Keratinocyte (primary cell): ENCODE results near the gene STX18. TPM values are rescaled to one million over a fixed set of nuclear protein-coding genes. Genes with fewer than 3 reads are reported as not detected.

Source experiments
- DNase-seq: peaks from one replicate; pipeline ENCODE4 v3.0.0-alpha.2; 2011; ENCODE audit warnings: low read depth, missing footprints, low spot score
- FAIRE-seq: peaks from 2 replicates; lab custom pipeline; 2011; peaks lifted over from hg19 to GRCh38; lab: Jason Lieb, UNC
- H2AFZ ChIP-seq: 2 replicates; pipeline ENCODE4 v1.6.0; 2012; ENCODE audit warnings: low read length, control low read depth, inconsistent platforms; ENCODE audit not compliant: control insufficient read depth
- H3K27ac ChIP-seq: 2 replicates; pipeline ENCODE4 v1.5.1; 2011; ENCODE audit warnings: low read length; ENCODE audit not compliant: control insufficient read depth, insufficient read depth
- H3K27me3 ChIP-seq: 3 replicates; pipeline ENCODE4 v1.6.0; 2011; ENCODE audit warnings: low read length; ENCODE audit not compliant: control insufficient read depth, insufficient read depth; ENCODE audit errors: extremely low read depth
- H3K36me3 ChIP-seq, 2 experiments: 2 replicates in 1 of 2; 3 replicates in 1 of 2; pipeline ENCODE4 v1.5.1; 2011; ENCODE audit warnings: low read length in 2 of 2, mild to moderate bottlenecking in 1 of 2; ENCODE audit not compliant: control insufficient read depth in 2 of 2, insufficient read depth in 2 of 2; ENCODE audit errors: extremely low read depth in 1 of 2
- H3K4me1 ChIP-seq: 3 replicates; pipeline ENCODE4 v1.5.1; 2011; ENCODE audit warnings: low read length; ENCODE audit not compliant: control insufficient read depth, insufficient read depth; ENCODE audit errors: extremely low read depth
- H3K4me2 ChIP-seq: 3 replicates; pipeline ENCODE4 v1.6.0; 2011; ENCODE audit warnings: low read depth, low read length; ENCODE audit not compliant: control insufficient read depth, insufficient read depth; ENCODE audit errors: extremely low read depth
- H3K4me3 ChIP-seq, 3 experiments: fragments of 200-600 bp in 1 of 3; sonication (generic) in 1 of 3; 2 replicates in 2 of 3; 3 replicates in 1 of 3; pipeline ENCODE4 v1.5.1; 2011 to 2016; ENCODE audit warnings: low read length in 3 of 3, mild to moderate bottlenecking in 3 of 3, control low read depth in 2 of 3, inconsistent platforms in 1 of 3, low read depth in 1 of 3, mixed read lengths in 1 of 3, mixed run types in 1 of 3, moderate library complexity in 1 of 3; ENCODE audit not compliant: control insufficient read depth in 2 of 3, insufficient read depth in 2 of 3; ENCODE audit errors: extremely low read depth in 1 of 3
- H3K79me2 ChIP-seq: 2 replicates; pipeline ENCODE4 v1.6.0; 2012; ENCODE audit warnings: low read length; ENCODE audit not compliant: control insufficient read depth, insufficient read depth
- H3K9ac ChIP-seq: 3 replicates; pipeline ENCODE4 v1.6.0; 2011; ENCODE audit warnings: low read length; ENCODE audit not compliant: control insufficient read depth, insufficient read depth; ENCODE audit errors: extremely low read depth
- H3K9me1 ChIP-seq: 3 replicates; pipeline ENCODE4 v1.6.0; 2011; ENCODE audit warnings: low read length; ENCODE audit not compliant: control insufficient read depth, insufficient read depth; ENCODE audit errors: extremely low read depth
- H3K9me3 ChIP-seq: 2 replicates; pipeline ENCODE4 v1.5.1; 2012; ENCODE audit warnings: low read depth, low read length; ENCODE audit not compliant: control insufficient read depth
- H4K20me1 ChIP-seq: 3 replicates; pipeline ENCODE4 v1.6.0; 2011; ENCODE audit warnings: low read length; ENCODE audit not compliant: control insufficient read depth, insufficient read depth; ENCODE audit errors: extremely low read depth
- EZH2 ChIP-seq: IDR thresholded peaks from one replicate; pipeline ENCODE4 v1.6.1; 2012; ENCODE audit warnings: inconsistent platforms, mild to moderate bottlenecking, low read length, moderate library complexity
- dilution Hi-C: fragments of 300-500 bp; cut with MboI; formaldehyde crosslinking; loops from one replicate; pipeline ENCODE4 v1.7.0; 2020; ENCODE audit warnings: low sequenced_read_pairs; ENCODE audit not compliant: extremely low pct_ligation_motif_present
- polyA plus RNA-seq, 5 experiments: library from polyadenylated mRNA; depleted of rRNA in 3 of 5; stranded (reverse) in 3 of 5; stranded (forward) in 1 of 5; unstranded in 1 of 5; fragments of >200 nt; gene quantifications; 1 replicate in 1 of 5; 2 replicates in 3 of 5; 3 replicates in 1 of 5; pipeline versions ENCODE4 v1.2.1 to v1.2.3, GENCODE V29; 2011 to 2012; ENCODE audit warnings: missing spikeins in 2 of 5, low read depth in 1 of 5, low replicate concordance in 1 of 5
- TF ChIP-seq, protein P1 (sequence below), 3 experiments: IDR thresholded peaks in 1 of 3; conservative IDR thresholded peaks in 1 of 3; optimal IDR thresholded peaks in 1 of 3; 2 replicates in 2 of 3; 3 replicates in 1 of 3; pipeline versions ENCODE3 to v1.5.1; 2011; ENCODE audit warnings: low read length in 3 of 3, mild to moderate bottlenecking in 3 of 3, moderate library complexity in 2 of 3, control low read depth in 1 of 3, inconsistent platforms in 1 of 3; ENCODE audit not compliant: insufficient read depth in 2 of 3; ENCODE audit errors: extremely low read depth in 1 of 3

Gene STX18
- polyA plus RNA-seq, 1 donor (not counting 4 experiments of a cell fraction or from before 2014, with no cell fraction given), result 21.6 TPM

DNA sequence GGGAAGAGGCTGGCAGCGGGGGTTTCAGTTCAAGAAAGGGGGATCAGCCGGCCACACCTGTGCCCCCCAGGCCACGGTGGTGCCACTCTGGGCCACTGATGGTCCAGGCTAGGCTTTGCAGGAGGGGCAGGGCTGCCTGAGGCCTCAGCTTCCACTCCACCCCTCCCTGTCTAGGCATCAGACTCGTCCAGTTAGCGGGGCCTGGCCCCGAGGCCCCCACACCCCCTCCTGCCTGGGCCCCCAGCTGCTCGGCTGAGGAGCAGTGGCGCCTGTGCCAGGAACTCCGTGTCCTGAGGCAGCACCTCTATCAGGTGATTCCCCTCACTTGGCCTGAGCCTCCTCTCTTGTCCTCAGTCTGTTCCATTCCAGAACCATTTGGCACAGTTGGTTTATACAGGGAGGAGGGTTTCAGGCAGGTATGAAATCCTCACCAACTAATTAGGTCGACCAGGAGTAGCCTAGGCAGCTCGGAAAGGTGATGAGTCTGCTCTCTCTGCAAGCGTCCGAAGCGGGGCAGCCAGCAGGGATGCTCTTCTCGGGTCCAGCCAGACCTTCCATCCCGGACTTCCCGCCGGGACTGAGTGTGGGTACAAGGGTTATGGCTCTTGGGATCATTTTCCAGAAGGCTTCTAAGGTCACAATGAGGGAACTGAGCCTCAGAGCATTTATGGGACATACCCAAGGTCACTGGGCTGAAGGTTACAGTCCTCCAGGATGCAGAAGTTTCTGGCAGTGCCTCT, 152.8 kb downstream of the STX18 start:
- no peak overlapping the region for H3K4me3 ChIP-seq
- no peaks in the 10 kb centered on the region for H4K20me1 ChIP-seq
- FAIRE-seq (no peak), DNase-seq (no peak)
- H3K9me1 ChIP-seq, result no peaks in the 10 kb centered on the region
- H3K36me3 ChIP-seq, result peaks cover 0 to 8% of the 10 kb centered on the region in 2 experiments
- no peak overlapping the region for H3K4me2 ChIP-seq
- H3K9me3 ChIP-seq, result no peaks in the 10 kb centered on the region
- no peak overlapping the region for H2AFZ ChIP-seq
- H3K4me1 ChIP-seq, result peaks cover 33% of the 10 kb centered on the region
- H3K27me3 ChIP-seq, result peaks cover 8% of the 10 kb centered on the region
- TF ChIP-seq EZH2, result no peak
- TF ChIP-seq, protein P1, sequence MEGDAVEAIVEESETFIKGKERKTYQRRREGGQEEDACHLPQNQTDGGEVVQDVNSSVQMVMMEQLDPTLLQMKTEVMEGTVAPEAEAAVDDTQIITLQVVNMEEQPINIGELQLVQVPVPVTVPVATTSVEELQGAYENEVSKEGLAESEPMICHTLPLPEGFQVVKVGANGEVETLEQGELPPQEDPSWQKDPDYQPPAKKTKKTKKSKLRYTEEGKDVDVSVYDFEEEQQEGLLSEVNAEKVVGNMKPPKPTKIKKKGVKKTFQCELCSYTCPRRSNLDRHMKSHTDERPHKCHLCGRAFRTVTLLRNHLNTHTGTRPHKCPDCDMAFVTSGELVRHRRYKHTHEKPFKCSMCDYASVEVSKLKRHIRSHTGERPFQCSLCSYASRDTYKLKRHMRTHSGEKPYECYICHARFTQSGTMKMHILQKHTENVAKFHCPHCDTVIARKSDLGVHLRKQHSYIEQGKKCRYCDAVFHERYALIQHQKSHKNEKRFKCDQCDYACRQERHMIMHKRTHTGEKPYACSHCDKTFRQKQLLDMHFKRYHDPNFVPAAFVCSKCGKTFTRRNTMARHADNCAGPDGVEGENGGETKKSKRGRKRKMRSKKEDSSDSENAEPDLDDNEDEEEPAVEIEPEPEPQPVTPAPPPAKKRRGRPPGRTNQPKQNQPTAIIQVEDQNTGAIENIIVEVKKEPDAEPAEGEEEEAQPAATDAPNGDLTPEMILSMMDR (optimal IDR thresholded peaks at IDR 0.05 in 1 of 3, IDR thresholded peaks at IDR 0.05 in 1 of 3, conservative IDR thresholded peaks at IDR 0.05 in 1 of 3; ENCODE audit: extremely low read depth in 1 of 3, insufficient read depth in 2 of 3, low read length in 3 of 3), result no peak
- H3K79me2 ChIP-seq, result no peaks in the 10 kb centered on the region
- dilution Hi-C loops, result no loop called here
- H3K9ac ChIP-seq, result no peak overlapping the region
- no peak overlapping the region for H3K27ac ChIP-seq

DNA sequence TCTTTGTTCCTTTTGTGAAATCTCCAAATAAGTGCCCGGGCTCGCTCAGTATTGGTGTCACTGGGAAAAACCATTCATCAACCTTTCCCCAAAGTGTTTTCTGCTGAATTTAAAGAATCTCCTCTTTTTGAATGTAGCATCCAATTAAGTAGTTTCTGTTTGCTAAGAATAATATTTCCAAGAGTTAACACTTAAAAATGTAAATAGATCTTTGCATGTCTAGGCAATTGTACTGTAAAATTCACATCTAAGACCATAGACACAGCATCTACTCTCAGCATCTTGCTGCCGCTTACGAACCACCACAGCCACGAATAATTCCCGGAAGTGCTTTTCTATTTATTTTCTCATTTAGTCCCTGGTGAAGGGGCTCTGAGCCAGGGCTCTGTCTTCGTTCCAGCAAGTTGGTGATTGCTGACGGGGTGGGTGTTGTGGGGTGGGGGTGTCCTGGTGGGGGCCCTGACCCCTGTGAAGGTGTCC, 153.5 kb downstream of the STX18 start:
- Histone ChIP-seq H3K27me3 (peaks cover 8% of the 10 kb centered on the region), H3K9me3 (no peaks in the 10 kb centered on the region), H3K9me1 (no peaks in the 10 kb centered on the region), H4K20me1 (no peaks in the 10 kb centered on the region), H3K4me1 (peaks cover 26% of the 10 kb centered on the region), H3K27ac (no peak overlapping the region), H3K36me3 (peaks cover 0 to 7% of the 10 kb centered on the region in 2 experiments), H3K4me2 (peak overlapping the region; percentile 78), H3K79me2 (no peaks in the 10 kb centered on the region), H3K9ac (peak overlapping the region; percentile 44), H3K4me3 (peak overlapping the region; percentile 54 to 75 (median 67)), H2AFZ (peak overlapping the region; percentile 73)
- TF ChIP-seq, protein P1 (optimal IDR thresholded peaks at IDR 0.05 in 1 of 3, IDR thresholded peaks at IDR 0.05 in 1 of 3, conservative IDR thresholded peaks at IDR 0.05 in 1 of 3; ENCODE audit: extremely low read depth in 1 of 3, insufficient read depth in 2 of 3, low read length in 3 of 3), result no peak
- no peak for TF ChIP-seq EZH2
- FAIRE-seq, result no peak
- dilution Hi-C loops, result no loop called here
- no peak for DNase-seq
